Mesendoderm (in vitro differentiated cells): ENCODE measurements around the gene YBEY.

Experiments
- DNase-seq: peaks from one replicate; pipeline ENCODE4 v3.0.0; 2013
- H2AK5ac ChIP-seq: 2 replicates; pipeline ENCODE4 v1.6.1; 2013; ENCODE audit warnings: low read length, inconsistent platforms
- H2BK120ac ChIP-seq: 2 replicates; pipeline ENCODE4 v1.6.1; 2013; ENCODE audit warnings: low read depth, mild to moderate bottlenecking, low read length, moderate library complexity, mixed read lengths
- H2BK15ac ChIP-seq: replicated peaks from 2 replicates; pipeline ENCODE4 v1.6.1; 2013; ENCODE audit warnings: low read depth, mild to moderate bottlenecking, moderate library complexity
- H2BK5ac ChIP-seq: 2 replicates; pipeline ENCODE4 v1.6.1; 2013; ENCODE audit warnings: low read length, inconsistent platforms
- H3K18ac ChIP-seq: 2 replicates; pipeline ENCODE4 v1.6.1; 2013; ENCODE audit warnings: mild to moderate bottlenecking, low read length, mixed read lengths
- H3K23ac ChIP-seq: one replicate; pipeline ENCODE4 v1.6.1; 2013; ENCODE audit warnings: low read length
- H3K27ac ChIP-seq: 2 replicates; pipeline ENCODE4 v1.5.1; 2013; ENCODE audit warnings: low read depth, mild to moderate bottlenecking, inconsistent platforms, low read length, moderate library complexity
- H3K27me3 ChIP-seq: 2 replicates; pipeline ENCODE4 v1.6.1; 2013; ENCODE audit warnings: low read length, control low read depth, mild to moderate bottlenecking, inconsistent platforms; ENCODE audit not compliant: insufficient read depth, poor library complexity
- H3K36me3 ChIP-seq: 2 replicates; pipeline ENCODE4 v1.6.1; 2013; ENCODE audit warnings: low read length, inconsistent platforms; ENCODE audit not compliant: control insufficient read depth, insufficient read depth
- H3K4ac ChIP-seq: one replicate; pipeline ENCODE4 v1.6.1; 2013; ENCODE audit warnings: low read depth, mild to moderate bottlenecking, low read length, moderate library complexity
- H3K4me1 ChIP-seq: 2 replicates; pipeline ENCODE4 v1.6.1; 2013; ENCODE audit warnings: low read depth, low read length, inconsistent platforms; ENCODE audit not compliant: control insufficient read depth
- H3K4me2 ChIP-seq: 2 replicates; pipeline ENCODE4 v1.6.1; 2013; ENCODE audit warnings: low read length
- H3K4me3 ChIP-seq: 2 replicates; pipeline ENCODE4 v1.5.1; 2013; ENCODE audit warnings: mild to moderate bottlenecking, low read length
- H3K56ac ChIP-seq: one replicate; pipeline ENCODE4 v1.6.1; 2013; ENCODE audit warnings: low read length
- H3K79me1 ChIP-seq: 2 replicates; pipeline ENCODE4 v1.6.1; 2013; ENCODE audit warnings: low read length, inconsistent platforms
- H3K79me2 ChIP-seq: 2 replicates; pipeline ENCODE4 v1.6.1; 2013; ENCODE audit warnings: mild to moderate bottlenecking, low read length; ENCODE audit not compliant: control insufficient read depth, insufficient read depth
- H3K9ac ChIP-seq: 2 replicates; pipeline ENCODE4 v1.6.1; 2013; ENCODE audit warnings: low read length, inconsistent platforms
- H4K5ac ChIP-seq: one replicate; pipeline ENCODE4 v1.6.1; 2013; ENCODE audit warnings: low read length
- H4K8ac ChIP-seq: one replicate; pipeline ENCODE4 v1.6.1; 2013; ENCODE audit warnings: low read depth, mild to moderate bottlenecking, control low read depth, low read length, moderate library complexity
- WGBS: extraction: QIAGEN DNeasy Blood & Tissue Kit; methylation state at CpG from one replicate; pipeline ENCODE4 v1.1.7; 2013; ENCODE audit warnings: low lambda C conversion rate, missing lambda C conversion rate; ENCODE audit not compliant: insufficient coverage; ENCODE audit errors: extremely low coverage; 5-methylcytosine and 5-hydroxymethylcytosine counted together

Gene YBEY

GRCh38 chr21:46320331-46320801 is 34.2 kb downstream of the YBEY start:
- WGBS, result no CpG with 5 or more reads among the region's 4 CpGs
- Histone ChIP-seq H4K5ac (no peak overlapping the region), H3K79me1 (peaks cover 10% of the 10 kb centered on the region), H3K79me2 (peaks cover 32% of the 10 kb centered on the region), H3K18ac (no peak overlapping the region), H3K23ac (no peak overlapping the region), H2BK5ac (no peak overlapping the region), H4K8ac (no peak overlapping the region), H2BK120ac (no peak overlapping the region), H3K9ac (no peak overlapping the region), H3K36me3 (no peaks in the 10 kb centered on the region), H3K56ac (no peak overlapping the region), H3K4me2 (no peak overlapping the region), H2BK15ac (no peak overlapping the region), H2AK5ac (no peak overlapping the region), H3K27me3 (no peaks in the 10 kb centered on the region), H3K4me1 (peaks cover 10% of the 10 kb centered on the region), H3K27ac (no peak overlapping the region), H3K4me3 (no peak overlapping the region), H3K4ac (no peak overlapping the region)
- no peak for DNase-seq

DNA sequence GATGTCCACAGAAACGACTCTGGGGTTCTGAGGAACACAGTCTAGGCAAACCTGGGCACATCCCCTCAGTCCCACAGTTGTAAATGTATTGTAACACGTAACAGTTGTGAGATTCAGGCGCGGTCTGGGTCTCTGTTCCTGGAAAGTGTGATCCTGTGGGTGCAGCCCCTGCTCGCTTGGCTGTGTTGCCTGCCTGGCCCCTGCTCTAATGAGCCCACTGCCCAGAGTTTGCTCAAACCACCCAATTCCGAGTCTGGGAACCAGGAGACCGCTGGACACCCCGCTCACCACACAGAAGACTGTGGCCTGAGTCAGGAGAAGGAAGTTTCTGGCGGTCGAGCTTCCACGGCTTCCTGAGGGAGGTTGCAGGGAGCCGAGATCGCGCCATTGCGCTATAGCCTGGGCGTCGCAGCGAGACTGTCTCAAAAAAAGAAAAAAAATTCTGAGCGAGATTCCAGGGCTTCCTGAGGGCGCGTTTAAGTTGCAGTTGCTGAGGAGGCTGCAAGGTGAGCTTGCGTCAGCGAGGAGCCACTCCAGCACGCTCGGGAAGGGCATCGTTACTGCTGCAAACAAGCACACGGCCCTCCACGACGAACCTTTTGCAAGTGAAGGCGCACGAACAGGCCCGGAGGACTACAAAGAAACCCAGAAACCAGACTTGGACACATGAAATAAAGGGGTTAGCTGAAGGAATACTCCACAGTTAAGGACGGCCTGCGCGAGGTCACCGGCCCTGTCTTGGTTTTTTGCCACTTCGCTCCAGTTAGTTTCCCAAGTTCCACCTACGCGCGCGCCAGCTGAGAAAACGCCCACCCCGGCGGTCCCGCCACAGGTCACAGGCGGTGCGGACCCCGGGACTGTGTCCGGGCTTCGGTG is 36.4 kb downstream of the YBEY start:
- H3K4me1 ChIP-seq, result peaks cover 10% of the 10 kb centered on the region
- H2BK120ac ChIP-seq, result peak overlapping the region; percentile 19
- peak; percentile 57 for DNase-seq
- H3K9ac ChIP-seq, result peak overlapping the region; percentile 80
- H2AK5ac ChIP-seq, result no peak overlapping the region
- H4K5ac ChIP-seq, result no peak overlapping the region
- peak overlapping the region; percentile 86 for H3K27ac ChIP-seq
- peak overlapping the region; percentile 99 for H3K4ac ChIP-seq
- peaks cover 13% of the 10 kb centered on the region for H3K79me1 ChIP-seq
- peak overlapping the region; percentile 97 for H3K23ac ChIP-seq
- no CpG with 5 or more reads among the region's 50 CpGs for WGBS
- no peaks in the 10 kb centered on the region for H3K27me3 ChIP-seq
- peaks cover 42% of the 10 kb centered on the region for H3K79me2 ChIP-seq
- H3K4me2 ChIP-seq, result peak overlapping the region; percentile 99
- no peak overlapping the region for H2BK5ac ChIP-seq
- no peaks in the 10 kb centered on the region for H3K36me3 ChIP-seq
- peak overlapping the region; percentile 96 for H3K56ac ChIP-seq
- peak overlapping the region; percentile 92 for H3K18ac ChIP-seq
- no peak overlapping the region for H4K8ac ChIP-seq
- peak overlapping the region; percentile 45 for H3K4me3 ChIP-seq
- no peak overlapping the region for H2BK15ac ChIP-seq

- peak overlapping the region; percentile 92 for H3K18ac ChIP-seq
- peak overlapping the region; percentile 80 for H3K9ac ChIP-seq
- peak overlapping the region; percentile 45 for H3K4me3 ChIP-seq
- peak overlapping the region; percentile 95 for H2BK120ac ChIP-seq
- WGBS, result no CpG with 5 or more reads among the region's 34 CpGs
- H2AK5ac ChIP-seq, result no peak overlapping the region
- peak overlapping the region; percentile 54 for H2BK5ac ChIP-seq
- H3K27ac ChIP-seq, result peak overlapping the region; percentile 86
- no peak for DNase-seq
- no peaks in the 10 kb centered on the region for H3K36me3 ChIP-seq
- H3K56ac ChIP-seq, result peak overlapping the region; percentile 96
- H3K4me2 ChIP-seq, result peak overlapping the region; percentile 99
- H4K5ac ChIP-seq, result no peak overlapping the region
- H2BK15ac ChIP-seq, result no peak overlapping the region
- no peaks in the 10 kb centered on the region for H3K27me3 ChIP-seq
- H3K79me1 ChIP-seq, result peaks cover 15% of the 10 kb centered on the region
- peaks cover 8% of the 10 kb centered on the region for H3K4me1 ChIP-seq
- H3K79me2 ChIP-seq, result peaks cover 48% of the 10 kb centered on the region
- H4K8ac ChIP-seq, result peak overlapping the region; percentile 59
- peak overlapping the region; percentile 83 for H3K23ac ChIP-seq
- H3K4ac ChIP-seq, result peak overlapping the region; percentile 99
Observed at GRCh38 chr21:46323227-46323709, 37.1 kb downstream of the YBEY start.

- H3K9ac ChIP-seq, result peak within 1 kb of the TSS; percentile 98
Observed at GRCh38 chr21:46323710-46324389, 37.7 kb downstream of the YBEY start, which contains the start of the genes C21orf58 and PCNT. TSS of gene C21orf58 (minus strand) at chr21:46323870. CDS start at chr21:46322738, 1,132 bp downstream. TSS of gene PCNT (plus strand) at chr21:46324156. CDS start at chr21:46324229, 73 bp downstream.

DNA sequence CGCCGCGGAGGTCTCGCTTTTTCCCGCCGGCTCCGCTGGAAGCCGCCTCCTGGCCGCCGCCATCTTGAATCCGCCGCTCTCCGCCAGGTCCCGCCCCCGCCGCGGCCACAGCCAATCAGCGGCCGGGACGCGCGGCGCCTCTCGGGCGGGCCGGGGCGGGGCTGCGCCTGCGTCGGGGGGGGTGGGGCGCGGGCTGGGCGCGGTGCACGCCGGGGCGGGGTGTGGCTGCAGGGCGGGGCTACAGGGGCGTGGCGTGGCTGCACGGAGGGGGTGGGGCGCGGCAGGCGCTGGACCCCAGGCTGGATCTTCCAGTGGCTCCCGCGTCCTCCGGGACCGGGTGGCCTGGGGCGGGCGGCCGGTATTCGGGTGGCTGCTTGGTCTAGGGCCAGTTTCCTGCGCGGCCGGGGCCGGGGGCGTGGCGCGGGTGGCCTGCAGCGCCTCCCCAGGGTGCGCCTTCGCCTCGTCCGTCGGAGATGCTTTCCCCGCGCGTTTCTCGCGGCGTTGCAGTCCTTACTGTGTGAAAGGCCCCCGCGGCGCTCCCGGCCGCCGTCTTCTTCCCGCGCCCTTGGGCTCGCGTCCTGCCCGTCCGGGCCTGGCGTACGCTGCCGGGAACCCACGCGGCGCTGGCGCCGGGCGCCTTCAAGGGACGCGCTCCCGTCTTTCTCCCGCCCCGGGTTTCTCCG is 38.4 kb downstream of the YBEY start:
- H3K4ac ChIP-seq, result peak overlapping the region; percentile 97
- H3K36me3 ChIP-seq, result no peaks in the 10 kb centered on the region
- peaks cover 53% of the 10 kb centered on the region for H3K79me2 ChIP-seq
- H3K4me1 ChIP-seq, result peaks cover 5% of the 10 kb centered on the region
- peak overlapping the region; percentile 90 for H4K8ac ChIP-seq
- H4K5ac ChIP-seq, result no peak overlapping the region
- peak overlapping the region; percentile 91 for H2BK120ac ChIP-seq
- peak overlapping the region; percentile 98 for H3K18ac ChIP-seq
- H2BK15ac ChIP-seq, result no peak overlapping the region
- H3K4me3 ChIP-seq, result peak overlapping the region; percentile 95
- WGBS, result no CpG with 5 or more reads among the region's 98 CpGs
- peak overlapping the region; percentile 98 for H3K9ac ChIP-seq
- peak overlapping the region; percentile 83 for H2BK5ac ChIP-seq
- peak overlapping the region; percentile 91 for H3K27ac ChIP-seq
- peak overlapping the region; percentile 81 for H3K23ac ChIP-seq
- no peak overlapping the region for H2AK5ac ChIP-seq
- peak overlapping the region; percentile 98 for H3K56ac ChIP-seq
- H3K27me3 ChIP-seq, result no peaks in the 10 kb centered on the region
- peaks cover 15% of the 10 kb centered on the region for H3K79me1 ChIP-seq
- peak; percentile 87 for DNase-seq
- H3K4me2 ChIP-seq, result peak overlapping the region; percentile 32

More at GRCh38 chr21:46323710-46324389, 37.7 kb downstream of the YBEY start, which contains the start of the genes C21orf58 and PCNT:
- H4K5ac ChIP-seq, result no peak within 1 kb of the TSS
- H3K79me1 ChIP-seq, result peaks cover 15% of the 10 kb centered on the region
- no peak within 1 kb of the TSS for H2BK15ac ChIP-seq
- peak within 1 kb of the TSS; percentile 83 for H3K23ac ChIP-seq
- H3K4ac ChIP-seq, result peak within 1 kb of the TSS; percentile 99
- H3K36me3 ChIP-seq, result no peaks in the 10 kb centered on the region
- peak within 1 kb of the TSS; percentile 95 for H2BK120ac ChIP-seq
- no peak within 1 kb of the TSS for H2AK5ac ChIP-seq
- peak within 1 kb of the TSS; percentile 99 for H3K4me2 ChIP-seq
- peak within 1 kb of the TSS; percentile 98 for H3K56ac ChIP-seq
- H3K4me3 ChIP-seq, result peak within 1 kb of the TSS; percentile 95
- peak within 1 kb of the TSS; percentile 83 for H2BK5ac ChIP-seq
- peak within 1 kb of the TSS; percentile 91 for H3K27ac ChIP-seq
- peak within 1 kb of the TSS; percentile 90 for H4K8ac ChIP-seq
- H3K4me1 ChIP-seq, result peaks cover 5% of the 10 kb centered on the region
- DNase-seq, result peak; percentile 98
- WGBS, result no CpG with 5 or more reads among the region's 76 CpGs
- H3K18ac ChIP-seq, result peak within 1 kb of the TSS; percentile 98
- peaks cover 50% of the 10 kb centered on the region for H3K79me2 ChIP-seq
- no peaks in the 10 kb centered on the region for H3K27me3 ChIP-seq
